Body of pancreas (tissue), 4 donors: Measurements from ENCODE around the gene UFSP2. TPM values are rescaled to one million over a fixed set of nuclear protein-coding genes. Genes with fewer than 3 reads are reported as not detected.

Source experiments
- ATAC-seq: fragments of 150-250 bp; one replicate; pipeline ENCODE4 v1.9.1; 2016
- DNase-seq, 4 donors: peaks; one replicate each; pipeline ENCODE4 v3.0.0-alpha.2; 2019
- H3K27ac ChIP-seq, 4 donors: fragments of 200-600 bp; sonication (generic); 1 replicate in 3 of 4; 2 replicates in 1 of 4; pipeline versions ENCODE4 v1.5.1 to v1.6.1; 2016 to 2019; ENCODE audit warnings: mild to moderate bottlenecking in 1 of 4, mixed read lengths in 1 of 4, moderate library complexity in 1 of 4
- H3K27me3 ChIP-seq, 2 donors: fragments of 200-600 bp; sonication (generic); one replicate each; pipeline ENCODE4 v1.6.0; 2016; ENCODE audit warnings: mild to moderate bottlenecking in 1 of 2
- H3K36me3 ChIP-seq, 2 donors: fragments of 200-600 bp; sonication (generic); replicated peaks in 1 of 2; 2 replicates each; pipeline ENCODE4 v1.5.1; 2016; ENCODE audit warnings: low read depth in 2 of 2; ENCODE audit not compliant: insufficient read depth in 1 of 2
- H3K4me1 ChIP-seq: fragments of 200-600 bp; sonication (generic); one replicate; pipeline ENCODE4 v1.6.0; 2016
- H3K4me3 ChIP-seq, 2 donors: fragments of 200-600 bp; sonication (generic); 1 replicate in 1 of 2; 2 replicates in 1 of 2; pipeline ENCODE4 v1.5.1; 2016 to 2019
- H3K9me3 ChIP-seq, 3 donors: fragments of 200-600 bp; sonication (generic); 1 replicate in 2 of 3; 2 replicates in 1 of 3; pipeline ENCODE4 v1.5.1; 2016
- POLR2A ChIP-seq, 3 donors: fragments of 450-650 bp; IDR thresholded peaks; one replicate each; pipeline ENCODE4 v1.6.1; 2016; ENCODE audit warnings: antibody characterized with exemption in 3 of 3, mild to moderate bottlenecking in 2 of 3
- whole genome bisulfite sequencing, 2 donors: methylation state at CpG; one replicate each; pipeline ENCODE4 v1.1.5; 2017; 5-methylcytosine and 5-hydroxymethylcytosine counted together
- intact Hi-C: fragments of 100-400 bp; cut with DNase I; formaldehyde crosslinking; loops from one replicate; pipeline ENCODE4 v1.15.1; 2023
- total RNA-seq, 2 donors: library from RNA; depleted of rRNA; stranded (reverse); fragments of >200 nt; gene quantifications; one replicate each; pipeline ENCODE4 v1.1.0, GENCODE V29; 2016
- TF ChIP-seq, protein P1 (sequence below), 7 experiments: fragments of 450-650 bp in 4 of 7; fragments of 200-600 bp in 3 of 7; sonication (generic) in 3 of 7; IDR thresholded peaks; one replicate each; pipeline ENCODE4 v1.5.1; 2016 to 2019; ENCODE audit warnings: antibody characterized with exemption in 7 of 7

Gene UFSP2
- total RNA-seq, 2 donors from 2014 or later, result 14.8 to 18.5 TPM

DNA sequence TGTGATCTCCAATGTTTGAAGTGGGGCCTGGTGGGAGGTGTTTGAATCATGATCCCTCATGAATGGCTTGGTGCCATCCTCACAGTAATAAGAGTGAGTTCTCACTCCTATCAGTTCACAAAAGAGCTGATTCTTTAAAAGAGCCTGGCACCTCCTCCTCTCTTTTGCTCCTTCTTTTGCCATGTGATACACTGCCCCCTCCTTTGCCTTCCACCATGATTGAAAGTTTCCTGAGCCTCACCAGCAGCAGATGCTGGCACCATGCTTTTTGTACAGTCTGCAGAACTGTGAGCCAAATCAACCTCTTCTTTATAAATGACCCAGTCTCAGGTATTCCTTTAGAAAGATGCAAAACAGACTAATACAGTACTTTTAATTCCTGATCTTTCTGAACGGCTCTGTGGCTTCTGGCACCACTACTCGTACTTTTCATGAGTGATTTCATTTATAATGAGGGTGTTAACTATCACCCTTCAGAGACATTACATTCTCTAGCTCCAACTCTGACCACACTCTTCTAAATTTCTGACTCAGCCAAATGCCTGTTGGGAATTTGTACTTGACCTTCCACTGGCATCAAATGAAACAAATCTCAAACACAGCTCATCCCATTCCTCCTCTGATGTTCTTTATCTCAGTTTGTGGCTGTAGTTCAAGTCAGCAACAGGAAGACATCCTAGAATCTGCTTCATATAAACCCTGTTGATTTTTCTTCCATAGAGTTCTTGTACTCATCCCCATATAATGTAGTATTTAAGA, 4.2 kb downstream of the UFSP2 start:
- DNase-seq (no peak), ATAC-seq (no peak)
- H3K9me3 ChIP-seq, result no peaks in the 10 kb centered on the region
- no peaks in the 10 kb centered on the region for H3K27me3 ChIP-seq
- TF ChIP-seq POLR2A (IDR thresholded peaks at IDR 0.05), result no peak
- H3K36me3 ChIP-seq, result no peaks in the 10 kb centered on the region
- intact Hi-C loops, result no loop called here
- WGBS, 2 donors, result 87 to 92% methylated on average over 2 of the region's 2 CpGs
- H3K4me1 ChIP-seq, result peaks cover 21% of the 10 kb centered on the region
- H3K27ac ChIP-seq, result no peak overlapping the region
- no peak overlapping the region for H3K4me3 ChIP-seq

GRCh38 chr4:185416955-185417354, 8.8 kb downstream of the UFSP2 start:
- H3K4me1 ChIP-seq, result peaks cover 3% of the 10 kb centered on the region
- H3K36me3 ChIP-seq, result peaks cover 0 to 3% of the 10 kb centered on the region in 2 donors
- TF ChIP-seq POLR2A (IDR thresholded peaks at IDR 0.05), result no peak
- TF ChIP-seq, protein P1, sequence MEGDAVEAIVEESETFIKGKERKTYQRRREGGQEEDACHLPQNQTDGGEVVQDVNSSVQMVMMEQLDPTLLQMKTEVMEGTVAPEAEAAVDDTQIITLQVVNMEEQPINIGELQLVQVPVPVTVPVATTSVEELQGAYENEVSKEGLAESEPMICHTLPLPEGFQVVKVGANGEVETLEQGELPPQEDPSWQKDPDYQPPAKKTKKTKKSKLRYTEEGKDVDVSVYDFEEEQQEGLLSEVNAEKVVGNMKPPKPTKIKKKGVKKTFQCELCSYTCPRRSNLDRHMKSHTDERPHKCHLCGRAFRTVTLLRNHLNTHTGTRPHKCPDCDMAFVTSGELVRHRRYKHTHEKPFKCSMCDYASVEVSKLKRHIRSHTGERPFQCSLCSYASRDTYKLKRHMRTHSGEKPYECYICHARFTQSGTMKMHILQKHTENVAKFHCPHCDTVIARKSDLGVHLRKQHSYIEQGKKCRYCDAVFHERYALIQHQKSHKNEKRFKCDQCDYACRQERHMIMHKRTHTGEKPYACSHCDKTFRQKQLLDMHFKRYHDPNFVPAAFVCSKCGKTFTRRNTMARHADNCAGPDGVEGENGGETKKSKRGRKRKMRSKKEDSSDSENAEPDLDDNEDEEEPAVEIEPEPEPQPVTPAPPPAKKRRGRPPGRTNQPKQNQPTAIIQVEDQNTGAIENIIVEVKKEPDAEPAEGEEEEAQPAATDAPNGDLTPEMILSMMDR (IDR thresholded peaks at IDR 0.05), result no peak
- intact Hi-C loops, result no loop called here
- DNase-seq, result no peak
- H3K9me3 ChIP-seq, result no peaks in the 10 kb centered on the region
- H3K27me3 ChIP-seq, result no peaks in the 10 kb centered on the region
- H3K27ac ChIP-seq, result no peak overlapping the region
- H3K4me3 ChIP-seq, result no peak overlapping the region
- no peak for ATAC-seq

DNA sequence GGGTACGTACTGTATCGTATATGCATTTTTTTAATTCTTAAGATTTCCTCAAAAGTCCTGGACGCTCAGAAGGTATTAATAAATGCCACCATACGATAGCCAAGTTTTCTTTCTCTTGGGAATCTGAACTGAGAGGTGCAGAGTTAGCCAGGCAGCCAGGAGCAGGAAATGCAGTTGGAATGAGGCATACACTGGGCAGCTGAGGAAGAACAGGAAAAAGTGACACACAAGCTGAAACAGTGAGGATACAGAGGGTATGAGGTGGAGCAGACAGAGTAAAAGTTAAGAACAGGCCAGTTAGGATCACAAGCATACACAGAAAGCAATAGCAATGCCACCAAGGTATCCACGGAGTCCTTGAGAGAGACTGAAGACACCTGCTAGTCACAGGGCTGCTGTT, 13.4 kb downstream of the UFSP2 start:
- Histone ChIP-seq H3K9me3 (no peaks in the 10 kb centered on the region), H3K4me1 (peaks cover 3% of the 10 kb centered on the region), H3K27ac (no peak overlapping the region), H3K27me3 (no peaks in the 10 kb centered on the region), H3K4me3 (no peak overlapping the region), H3K36me3 (peaks cover 0 to 7% of the 10 kb centered on the region in 2 donors)
- ATAC-seq (no peak), DNase-seq (no peak)
- TF ChIP-seq POLR2A (IDR thresholded peaks at IDR 0.05), result no peak
- TF ChIP-seq, protein P1 (IDR thresholded peaks at IDR 0.05), result no peak
- WGBS, 2 donors, result 86 to 95% methylated on average over 5 of the region's 5 CpGs
- intact Hi-C loops, result no loop called here

GRCh38 chr4:185411849-185412248, 13.9 kb downstream of the UFSP2 start:
- ATAC-seq, result no peak

GRCh38 chr4:185408432-185408831, 17.3 kb downstream of the UFSP2 start:
- no peak overlapping the region for H3K4me3 ChIP-seq
- H3K4me1 ChIP-seq, result peaks cover 21% of the 10 kb centered on the region
- intact Hi-C loops, result no loop called here
- H3K27ac ChIP-seq, result no peak overlapping the region
- DNase-seq (no peak), ATAC-seq (no peak)
- TF ChIP-seq, protein P1 (IDR thresholded peaks at IDR 0.05), result no peak
- no peaks in the 10 kb centered on the region for H3K27me3 ChIP-seq
- H3K36me3 ChIP-seq, result peaks cover 0 to 4% of the 10 kb centered on the region in 2 donors
- H3K9me3 ChIP-seq, result no peaks in the 10 kb centered on the region
- 96 to 99% methylated on average over 2 of the region's 2 CpGs for WGBS, 2 donors

More at GRCh38 chr4:185411849-185412248, 13.9 kb downstream of the UFSP2 start:
- no peak overlapping the region for H3K4me3 ChIP-seq
- peaks cover 0 to 7% of the 10 kb centered on the region in 2 donors for H3K36me3 ChIP-seq
- H3K9me3 ChIP-seq, result no peaks in the 10 kb centered on the region
- H3K27me3 ChIP-seq, result no peaks in the 10 kb centered on the region
- no peak for TF ChIP-seq POLR2A (IDR thresholded peaks at IDR 0.05)
- TF ChIP-seq, protein P1 (IDR thresholded peaks at IDR 0.05), result no peak
- intact Hi-C loops, result no loop called here
- no peak for DNase-seq
- no peak overlapping the region for H3K27ac ChIP-seq
- H3K4me1 ChIP-seq, result peaks cover 3% of the 10 kb centered on the region
- 78 to 83% methylated on average over 5 of the region's 5 CpGs for WGBS, 2 donors
